HG02678 (cell line): ENCODE measurements around the gene ZNF688.
"Not testable (repeated sequence)": the region's sequence is repeated elsewhere in the genome, so short reads cannot be mapped to it uniquely, and the experiment has no call there.

Experiments used
- ATAC-seq: cut with Tn5 transposase; IDR thresholded peaks from one replicate; pipeline ENCODE4 v1.9.1; 2021; ENCODE audit warnings: mild to moderate bottlenecking, moderate library complexity; ENCODE audit not compliant: unreplicated experiment

Gene ZNF688

DNA sequence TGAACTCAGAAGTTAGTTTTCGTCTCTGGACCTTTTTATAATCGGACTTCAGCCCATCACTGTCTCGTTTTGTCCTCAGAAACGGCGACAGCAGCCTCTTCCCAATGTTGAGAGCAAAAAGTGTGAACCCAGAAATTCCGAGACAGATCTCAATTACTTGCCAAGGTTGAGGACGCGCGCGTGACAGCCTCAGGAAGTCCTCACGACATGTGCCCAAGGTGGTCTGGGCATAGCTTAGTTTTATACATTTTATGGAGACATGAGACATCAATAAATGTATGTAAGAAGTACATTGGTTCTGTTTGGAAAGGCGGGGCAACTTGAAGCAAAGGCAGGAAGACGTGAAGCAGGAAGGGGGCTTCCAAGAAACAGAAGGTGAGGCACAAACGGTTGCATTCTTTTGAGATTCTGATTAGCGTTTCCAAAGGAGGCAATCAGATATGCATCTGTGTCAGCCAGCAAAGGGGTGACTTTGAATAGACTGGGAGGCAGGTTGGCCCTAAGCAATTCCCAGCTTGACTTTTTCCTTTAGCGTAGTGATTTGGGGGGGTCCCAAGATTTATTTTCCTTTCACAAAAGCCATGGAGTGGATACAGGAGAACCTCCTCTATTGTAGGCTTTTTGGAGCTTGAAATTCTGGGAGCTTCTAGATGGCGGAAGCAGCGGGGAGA, 36.3 kb downstream of the ZNF688 start:
- ATAC-seq: peak; percentile 20

GRCh38 chr16:30534368-30535105, 37.0 kb downstream of the ZNF688 start, which contains the start of gene ZNF747:
Gene ZNF747 (minus strand): TSS chr16:30534858. CDS start chr16:30534679, 179 bp downstream.
- ATAC-seq: peak; percentile 74

GRCh38 chr16:30533748-30534367, 37.7 kb downstream of the ZNF688 start:
- peak; percentile 14 for ATAC-seq

DNA sequence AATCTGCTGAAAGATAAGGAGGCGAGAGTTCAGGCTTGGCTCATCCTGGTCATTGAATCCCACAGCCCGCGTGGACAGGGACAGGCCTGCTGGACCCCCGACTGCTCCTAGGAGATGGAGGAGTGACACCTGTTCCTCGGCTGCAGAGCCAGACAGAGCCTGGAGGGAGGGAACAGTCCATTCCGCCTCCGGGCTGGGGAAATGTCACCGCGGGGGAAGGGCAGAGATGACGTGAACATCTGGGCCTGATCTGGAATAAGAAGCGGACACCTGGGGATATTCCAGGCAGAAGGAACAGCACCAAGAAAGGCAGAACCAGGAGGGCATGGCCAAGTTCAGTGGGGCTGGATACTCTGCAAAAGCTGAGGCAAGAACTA, 38.4 kb downstream of the ZNF688 start:
- no peak for ATAC-seq

GRCh38 chr16:30532285-30533145, 39.0 kb downstream of the ZNF688 start:
- no peak for ATAC-seq

GRCh38 chr16:30530163-30531037, 41.1 kb downstream of the ZNF688 start:
- no peak for ATAC-seq

DNA sequence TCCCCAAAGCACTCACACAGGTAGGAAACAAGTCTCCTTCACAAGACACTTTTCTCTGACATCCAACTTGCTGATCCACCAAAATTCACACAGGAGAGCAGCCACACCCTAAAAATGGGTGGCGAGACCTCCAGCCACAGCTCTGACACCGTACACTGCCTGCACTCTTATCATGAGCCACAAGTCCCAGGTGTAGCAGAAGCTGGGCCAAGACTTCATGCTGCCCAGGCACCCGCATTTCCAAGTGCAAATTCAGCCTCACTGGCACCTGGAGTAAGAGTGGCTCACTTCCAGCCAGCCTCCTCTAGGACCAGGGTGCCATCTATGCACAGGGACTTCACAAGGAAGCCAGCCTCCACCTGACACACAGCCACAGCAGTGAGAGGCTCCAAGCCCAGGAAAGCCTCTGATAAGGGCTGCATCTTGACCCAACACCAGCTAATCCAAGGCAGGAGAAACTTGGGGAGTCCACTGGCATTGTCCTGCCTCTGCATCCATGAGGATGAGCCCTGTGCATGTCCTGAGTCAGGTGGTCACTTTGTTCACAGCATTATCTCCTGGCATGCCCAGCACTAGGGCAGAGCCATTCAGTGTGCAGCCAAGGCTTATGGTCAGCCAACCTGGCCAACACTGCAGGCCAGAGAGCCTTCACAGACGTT, 42.6 kb downstream of the ZNF688 start:
- ATAC-seq: no peak

DNA sequence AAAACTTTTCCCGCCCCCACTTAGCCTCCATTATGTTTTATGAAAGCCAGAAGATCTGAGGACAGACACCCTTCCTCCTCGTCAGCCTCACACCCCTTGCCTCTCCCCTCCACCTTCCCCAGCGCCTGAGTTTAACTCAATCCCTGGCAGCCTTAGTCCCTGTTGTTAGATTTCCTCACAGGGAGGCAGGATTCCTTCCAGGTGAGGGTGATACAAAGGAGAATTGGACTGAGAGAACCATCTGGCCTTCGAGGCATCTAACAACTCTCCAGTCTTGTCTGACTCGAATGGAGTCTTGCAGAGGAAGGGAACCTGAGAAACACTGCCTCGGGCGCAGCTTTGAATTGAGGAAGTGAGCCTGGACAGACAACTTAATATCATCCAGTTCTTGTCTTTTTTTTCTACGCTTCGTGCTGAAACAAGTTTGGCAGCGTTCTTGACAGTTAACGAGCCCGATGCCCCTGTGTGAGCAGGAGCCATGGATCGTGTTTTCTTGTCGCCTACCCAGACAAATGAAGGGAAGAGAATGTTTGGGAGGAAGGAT, 43.8 kb downstream of the ZNF688 start:
- ATAC-seq: no peak

DNA sequence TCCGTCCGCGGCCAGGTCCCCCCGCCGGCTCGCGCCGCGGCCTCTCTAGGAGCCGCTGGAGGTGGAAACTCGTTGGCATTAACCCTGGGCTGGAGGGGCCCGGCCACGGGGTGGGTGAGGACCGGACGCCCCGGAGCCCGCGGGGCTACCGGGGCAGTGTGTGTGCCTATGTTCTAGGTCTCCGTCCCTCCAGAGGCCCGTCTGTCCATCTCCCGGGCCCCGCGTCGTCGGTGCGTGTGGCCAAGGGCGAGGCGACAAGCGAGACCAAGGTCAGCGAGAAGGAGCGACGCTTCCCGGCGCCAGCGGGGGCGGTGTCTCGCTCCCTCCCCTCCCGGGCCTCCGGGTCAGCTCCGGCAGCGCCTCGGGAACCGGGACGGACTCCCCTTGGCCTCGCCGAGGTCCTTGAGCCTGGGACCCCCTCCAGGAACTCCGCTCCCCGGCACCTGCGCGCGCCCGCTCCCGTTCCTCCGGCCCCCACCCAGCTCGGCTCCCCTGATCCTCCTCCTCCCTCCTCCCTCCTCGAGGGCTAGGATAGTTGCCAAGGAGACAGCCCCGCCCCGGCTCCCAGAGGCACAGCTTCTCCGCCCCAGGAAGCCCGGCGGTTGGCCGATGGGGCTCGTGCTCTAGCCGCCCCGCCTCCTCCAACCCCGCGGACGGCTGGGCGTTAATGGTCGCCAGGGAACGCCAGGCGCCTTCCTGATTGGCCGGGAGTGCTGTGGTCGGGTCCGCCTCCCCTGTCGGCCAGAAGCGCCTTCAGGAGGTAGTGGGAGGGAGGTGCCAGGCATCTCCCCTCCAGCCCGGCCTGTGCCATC, 44.5 kb downstream of the ZNF688 start:
- peak; percentile 81 for ATAC-seq

DNA sequence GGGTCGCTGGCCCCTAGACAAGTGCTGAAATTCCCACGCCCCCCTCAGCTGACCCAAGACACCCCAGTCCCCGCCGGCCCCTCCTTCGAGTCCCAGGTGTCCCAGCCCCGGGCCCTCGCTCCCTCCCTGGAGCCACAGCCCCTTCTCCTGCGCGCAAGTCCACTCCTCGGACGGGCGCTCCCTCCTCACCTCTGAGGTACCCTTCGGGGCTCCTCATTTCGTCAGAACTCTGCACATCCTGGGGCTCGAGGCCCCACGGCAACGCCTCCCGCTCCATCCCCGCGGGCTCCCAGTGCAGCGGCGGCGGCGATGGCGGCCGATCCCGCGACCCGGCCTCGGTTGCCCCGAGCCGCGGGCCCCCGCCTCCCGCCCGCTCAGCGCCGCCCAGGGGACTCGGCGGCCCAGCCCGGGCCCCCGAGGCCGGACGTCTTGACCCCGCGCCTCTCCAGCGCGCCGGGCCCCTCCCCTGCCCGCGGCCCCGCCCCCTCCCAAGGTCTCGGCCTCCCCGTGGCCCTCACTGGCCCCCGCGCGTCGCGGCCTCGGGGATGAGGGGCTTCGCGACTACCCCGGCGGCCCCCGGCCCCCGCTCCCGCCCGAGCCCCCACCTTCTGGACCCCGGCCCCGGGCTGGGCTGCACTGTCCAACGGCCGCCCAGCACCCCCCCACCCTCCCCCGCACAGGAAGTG, 45.2 kb downstream of the ZNF688 start, which contains the start of gene ZNF768:
Gene ZNF768, minus strand, starts transcription at position 430 of the 686 bp plus-strand sequence. Its CDS starts 153 bp downstream, at position 277.
- ATAC-seq: peak; percentile 33

- no peak for ATAC-seq
Observed at GRCh38 chr16:30525844-30526136, 45.7 kb downstream of the ZNF688 start.

DNA sequence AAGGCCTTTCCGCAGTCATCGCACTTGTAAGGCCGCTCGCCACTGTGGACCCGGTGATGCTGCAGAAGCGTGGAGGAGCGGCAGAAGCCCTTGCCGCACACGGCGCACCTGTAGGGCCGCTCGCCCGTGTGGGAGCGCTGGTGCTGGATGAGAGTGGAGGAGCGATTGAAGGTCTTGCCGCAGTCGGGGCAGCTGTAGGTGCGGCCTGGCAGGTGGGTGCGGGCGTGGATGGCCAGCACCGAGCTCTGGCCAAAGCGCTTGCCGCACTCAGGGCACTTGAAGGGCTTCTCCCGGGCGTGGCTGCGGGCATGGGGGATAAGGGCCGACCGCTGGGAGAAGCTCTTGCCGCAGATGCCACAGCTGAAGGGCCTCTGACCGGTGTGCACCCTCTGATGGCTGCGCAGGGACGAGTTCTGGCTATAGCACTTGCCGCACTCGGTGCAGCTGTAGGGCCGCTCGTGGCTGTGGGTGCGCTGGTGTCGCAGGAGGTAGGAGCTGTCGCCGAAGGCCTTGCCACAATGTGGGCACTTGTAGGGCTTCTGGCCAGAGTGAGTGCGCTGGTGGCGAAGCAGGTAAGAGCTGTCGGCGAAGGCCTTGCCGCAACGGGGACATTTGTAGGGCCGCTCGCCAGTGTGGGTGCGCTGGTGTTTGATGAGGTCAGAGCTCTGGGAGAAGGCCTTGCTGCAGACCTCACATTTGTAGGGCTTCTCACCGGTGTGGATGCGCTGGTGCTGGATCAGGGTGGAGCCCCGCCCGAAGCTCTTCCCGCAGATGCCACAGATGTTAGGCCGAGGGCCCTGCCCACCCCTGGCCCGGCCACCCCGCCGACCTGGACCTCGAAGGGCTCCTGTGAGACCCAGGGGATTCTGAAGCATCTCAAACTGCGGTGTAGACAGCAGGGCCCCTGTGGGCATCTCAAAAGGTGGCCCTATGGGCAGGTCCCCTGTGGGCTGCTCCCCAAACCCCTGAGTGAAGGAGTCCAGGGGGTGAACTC, 46.6 kb downstream of the ZNF688 start:
- ATAC-seq: no peak

DNA sequence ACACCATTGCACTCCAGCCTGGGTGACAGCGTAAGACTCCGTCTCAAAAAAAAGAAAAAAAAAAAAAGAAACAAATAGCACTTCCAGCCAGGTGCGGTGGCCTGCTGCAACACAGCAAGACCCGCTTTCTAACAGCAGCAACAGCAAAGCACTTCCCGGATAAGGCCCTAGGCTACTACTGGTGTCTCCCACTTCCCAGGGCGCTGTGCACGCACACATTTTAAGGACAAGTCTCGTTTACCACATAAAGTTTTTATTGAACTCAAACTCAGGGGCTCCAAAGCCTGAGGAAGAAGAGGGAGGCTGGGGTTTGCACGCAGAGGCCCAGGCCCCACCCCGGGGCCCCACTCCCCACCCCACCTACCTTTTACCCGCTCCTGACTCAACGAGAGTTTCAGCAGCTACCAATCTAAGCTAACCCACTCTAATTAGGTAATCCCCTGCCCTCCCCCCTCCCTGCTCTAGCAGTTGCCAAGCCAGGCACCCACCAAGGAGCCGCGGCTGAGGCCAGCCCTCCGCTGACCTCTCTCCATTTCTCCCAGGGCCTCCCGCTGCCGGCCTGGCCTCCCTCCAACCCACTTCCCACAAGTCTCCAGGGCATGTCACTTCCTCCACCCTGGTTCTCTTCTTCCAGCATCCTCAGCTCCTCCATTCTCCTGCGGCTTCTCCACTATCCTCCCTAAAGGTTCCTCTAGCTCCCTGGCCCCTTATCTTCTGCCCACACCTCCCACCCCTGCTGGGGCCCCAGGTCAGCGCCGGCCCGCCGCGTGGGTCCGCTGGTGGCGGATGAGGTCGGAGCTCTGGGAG, 47.5 kb downstream of the ZNF688 start:
- no peak for ATAC-seq

- ATAC-seq: not testable (repeated sequence)
Observed at GRCh38 chr16:30522702-30523463, 48.6 kb downstream of the ZNF688 start.
